Mesenchymal stem cell (in vitro differentiated cells and primary cell): ENCODE results near the gene PTK6.

Source experiments
- DNase-seq: peaks from one replicate; pipeline ENCODE4 v3.0.0-alpha.2; 2013
- H2AFZ ChIP-seq: one replicate; pipeline ENCODE4 v1.6.1; 2013; ENCODE audit warnings: low read depth, mild to moderate bottlenecking, control low read depth, inconsistent platforms, low read length, moderate library complexity
- H2AK5ac ChIP-seq: 2 replicates; pipeline ENCODE4 v1.6.1; 2013; ENCODE audit warnings: low read length, moderate library complexity, mild to moderate bottlenecking, inconsistent platforms; ENCODE audit not compliant: severe bottlenecking
- H2BK120ac ChIP-seq: one replicate; pipeline ENCODE4 v1.6.1; 2013; ENCODE audit warnings: low read depth, mild to moderate bottlenecking, inconsistent platforms, low read length, moderate library complexity
- H2BK12ac ChIP-seq, 2 experiments: one replicate each; pipeline ENCODE4 v1.6.1; 2013; ENCODE audit warnings: inconsistent platforms in 2 of 2, low read length in 2 of 2, mild to moderate bottlenecking in 2 of 2, moderate library complexity in 2 of 2, control low read depth in 1 of 2
- H2BK15ac ChIP-seq: one replicate; pipeline ENCODE4 v1.6.1; 2013; ENCODE audit warnings: mild to moderate bottlenecking, low read depth, inconsistent platforms; ENCODE audit not compliant: poor library complexity, severe bottlenecking
- H2BK5ac ChIP-seq: 2 replicates; pipeline ENCODE4 v1.6.1; 2013; ENCODE audit warnings: low read depth, mild to moderate bottlenecking, low read length, control low read depth, inconsistent platforms; ENCODE audit not compliant: poor library complexity, severe bottlenecking
- H3K14ac ChIP-seq, 2 experiments: one replicate each; pipeline ENCODE4 v1.6.1; 2013; ENCODE audit warnings: inconsistent platforms in 2 of 2, low read length in 2 of 2, control low read depth in 1 of 2, mild to moderate bottlenecking in 1 of 2, moderate library complexity in 1 of 2
- H3K18ac ChIP-seq, 2 experiments: one replicate each; pipeline ENCODE4 v1.6.1; 2013; ENCODE audit warnings: inconsistent platforms in 2 of 2, low read length in 2 of 2, control low read depth in 1 of 2, low read depth in 1 of 2, mild to moderate bottlenecking in 1 of 2
- H3K23ac ChIP-seq, 2 experiments: one replicate each; pipeline ENCODE4 v1.6.1; 2013; ENCODE audit warnings: inconsistent platforms in 2 of 2, low read length in 2 of 2, mild to moderate bottlenecking in 2 of 2, moderate library complexity in 2 of 2, control low read depth in 1 of 2
- H3K27ac ChIP-seq: 2 replicates; pipeline ENCODE4 v1.5.1; 2013; ENCODE audit warnings: mild to moderate bottlenecking, moderate library complexity, low read length, control low read depth, inconsistent platforms; ENCODE audit not compliant: poor library complexity, severe bottlenecking
- H3K27me3 ChIP-seq, 2 experiments: 2 replicates each; pipeline versions ENCODE4 v1.6.1 to v1.7.0; 2013; ENCODE audit warnings: low read length in 2 of 2, mild to moderate bottlenecking in 2 of 2, moderate library complexity in 2 of 2, control low read depth in 1 of 2, inconsistent platforms in 1 of 2; ENCODE audit not compliant: control insufficient read depth in 1 of 2, insufficient read depth in 1 of 2
- H3K36me3 ChIP-seq, 2 experiments: 2 replicates each; pipeline versions ENCODE4 v1.6.1 to v1.7.0; 2013; ENCODE audit warnings: low read length in 2 of 2, control low read depth in 1 of 2, inconsistent platforms in 1 of 2, low read depth in 1 of 2, mild to moderate bottlenecking in 1 of 2; ENCODE audit not compliant: insufficient read depth in 2 of 2, control insufficient read depth in 1 of 2
- H3K4ac ChIP-seq, 2 experiments: one replicate each; pipeline ENCODE4 v1.6.1; 2013; ENCODE audit warnings: inconsistent platforms in 2 of 2, low read length in 2 of 2, mild to moderate bottlenecking in 2 of 2, moderate library complexity in 2 of 2, control low read depth in 1 of 2, low read depth in 1 of 2
- H3K4me1 ChIP-seq: 2 replicates; pipeline ENCODE4 v1.6.1; 2013; ENCODE audit warnings: low read depth, low read length, control low read depth; ENCODE audit not compliant: control insufficient read depth, insufficient read depth
- H3K4me2 ChIP-seq: 2 replicates; pipeline ENCODE4 v1.6.1; 2013; ENCODE audit warnings: low read length, mild to moderate bottlenecking, inconsistent platforms; ENCODE audit not compliant: poor library complexity, severe bottlenecking
- H3K4me3 ChIP-seq, 2 experiments: 2 replicates each; pipeline versions ENCODE4 v1.5.1 to v1.7.0; 2013; ENCODE audit warnings: low read length in 2 of 2, mild to moderate bottlenecking in 2 of 2, control low read depth in 1 of 2, low read depth in 1 of 2; ENCODE audit not compliant: insufficient read depth in 1 of 2
- H3K79me1 ChIP-seq: replicated peaks from 2 replicates; pipeline ENCODE4 v1.6.1; 2013; ENCODE audit warnings: mild to moderate bottlenecking, control low read depth, low read length, inconsistent platforms; ENCODE audit not compliant: poor library complexity, severe bottlenecking
- H3K9ac ChIP-seq: 2 replicates; pipeline ENCODE4 v1.7.0; 2013; ENCODE audit warnings: mild to moderate bottlenecking, low read length, moderate library complexity
- H3K9me3 ChIP-seq: 2 replicates; pipeline ENCODE4 v1.7.0; 2013; ENCODE audit warnings: mild to moderate bottlenecking, low read length; ENCODE audit not compliant: control insufficient read depth
- H4K8ac ChIP-seq: one replicate; pipeline ENCODE4 v1.6.1; 2013; ENCODE audit warnings: inconsistent platforms, mild to moderate bottlenecking, low read length, moderate library complexity
- H4K91ac ChIP-seq: one replicate; pipeline ENCODE4 v1.6.1; 2013; ENCODE audit warnings: mild to moderate bottlenecking, low read length, inconsistent platforms
- WGBS: methylation state at CpG from one replicate; pipeline ENCODE4 v1.1.7; 2013; ENCODE audit warnings: mixed read lengths; 5-methylcytosine and 5-hydroxymethylcytosine counted together

PTK6 gene

GRCh38 chr20:63562461-63563224 is 25.5 kb upstream of the PTK6 start:
- H4K8ac ChIP-seq: no peak overlapping the region
- H2AK5ac ChIP-seq: no peak overlapping the region
- no peak overlapping the region for H2BK15ac ChIP-seq
- no peak overlapping the region for H2BK12ac ChIP-seq
- no peak overlapping the region for H2BK120ac ChIP-seq
- no peak overlapping the region for H2AFZ ChIP-seq
- H3K23ac ChIP-seq: no peak overlapping the region
- 96% methylated on average over 54 of the region's 54 CpGs for WGBS
- H3K4me3 ChIP-seq: no peak overlapping the region
- H3K9me3 ChIP-seq: no peaks in the 10 kb centered on the region
- H4K91ac ChIP-seq: no peak overlapping the region
- H2BK5ac ChIP-seq: no peak overlapping the region
- no peak overlapping the region for H3K9ac ChIP-seq
- DNase-seq: no peak
- H3K14ac ChIP-seq: no peak overlapping the region
- H3K36me3 ChIP-seq: peaks cover 55 to 88% of the 10 kb centered on the region in 2 experiments
- H3K79me1 ChIP-seq: peaks cover 1% of the 10 kb centered on the region
- H3K27ac ChIP-seq: no peak overlapping the region
- H3K4me2 ChIP-seq: no peak overlapping the region
- H3K4ac ChIP-seq: no peak overlapping the region
- no peaks in the 10 kb centered on the region for H3K27me3 ChIP-seq
- peaks cover 4% of the 10 kb centered on the region for H3K4me1 ChIP-seq
- H3K18ac ChIP-seq: no peak overlapping the region

- Histone ChIP-seq H3K23ac (no peak overlapping the region), H4K91ac (no peak overlapping the region), H2BK120ac (no peak overlapping the region), H3K4me2 (no peak overlapping the region), H4K8ac (no peak overlapping the region), H3K9me3 (no peaks in the 10 kb centered on the region), H3K4me1 (no peaks in the 10 kb centered on the region), H3K18ac (no peak overlapping the region), H3K9ac (no peak overlapping the region), H3K27ac (no peak overlapping the region), H3K14ac (no peak overlapping the region), H3K4ac (no peak overlapping the region), H3K36me3 (peaks cover 55 to 80% of the 10 kb centered on the region in 2 experiments), H2BK12ac (no peak overlapping the region), H3K79me1 (peaks cover 1% of the 10 kb centered on the region), H2BK5ac (no peak overlapping the region), H2AK5ac (no peak overlapping the region), H2AFZ (no peak overlapping the region), H3K4me3 (no peak overlapping the region), H2BK15ac (no peak overlapping the region), H3K27me3 (no peaks in the 10 kb centered on the region)
- DNase-seq: no peak
- 94% methylated on average over 35 of the region's 36 CpGs for whole genome bisulfite sequencing
These were observed 24.6 kb upstream of the PTK6 start for GRCh38 chr20:63561624-63562396.

- 95% methylated on average over 26 of the region's 26 CpGs for WGBS
- Histone ChIP-seq H3K27ac (no peak overlapping the region), H3K18ac (no peak overlapping the region), H3K4me2 (no peak overlapping the region), H3K4ac (no peak overlapping the region), H2AK5ac (no peak overlapping the region), H2AFZ (no peak overlapping the region), H4K91ac (no peak overlapping the region), H2BK15ac (no peak overlapping the region), H4K8ac (no peak overlapping the region), H3K14ac (no peak overlapping the region), H3K27me3 (no peaks in the 10 kb centered on the region), H3K9ac (no peak overlapping the region), H3K4me1 (no peaks in the 10 kb centered on the region), H3K23ac (no peak overlapping the region), H2BK5ac (no peak overlapping the region), H3K9me3 (no peaks in the 10 kb centered on the region), H3K4me3 (no peak overlapping the region), H3K79me1 (no peaks in the 10 kb centered on the region), H2BK12ac (no peak overlapping the region), H3K36me3 (peaks cover 53 to 75% of the 10 kb centered on the region in 2 experiments), H2BK120ac (no peak overlapping the region)
- DNase-seq: no peak
These were observed 23.9 kb upstream of the PTK6 start for GRCh38 chr20:63560856-63561609.

GRCh38 chr20:63560333-63560805 is 23.2 kb upstream of the PTK6 start:
- Histone ChIP-seq H2BK15ac (no peak overlapping the region), H2BK120ac (no peak overlapping the region), H3K27me3 (no peaks in the 10 kb centered on the region), H3K18ac (no peak overlapping the region), H2AFZ (no peak overlapping the region), H2BK5ac (no peak overlapping the region), H3K4me3 (no peak overlapping the region), H3K27ac (no peak overlapping the region), H2AK5ac (no peak overlapping the region), H3K4me1 (peaks cover 4% of the 10 kb centered on the region), H3K4me2 (no peak overlapping the region), H3K14ac (no peak overlapping the region), H4K8ac (no peak overlapping the region), H3K9me3 (no peaks in the 10 kb centered on the region), H3K9ac (no peak overlapping the region), H3K79me1 (no peaks in the 10 kb centered on the region), H3K4ac (no peak overlapping the region), H2BK12ac (no peak overlapping the region), H3K23ac (no peak overlapping the region), H3K36me3 (peaks cover 50 to 75% of the 10 kb centered on the region in 2 experiments), H4K91ac (no peak overlapping the region)
- WGBS: 96% methylated on average over 16 of the region's 16 CpGs
- no peak for DNase-seq
